ENCODE measurements around the gene CDH12. TPM values are rescaled to one million over a fixed set of nuclear protein-coding genes. Genes with fewer than 3 reads are reported as not detected.

CDH12 gene
- total RNA-seq, 2 donors from 2014 or later, result 0.90 to 1.9 TPM

DNA sequence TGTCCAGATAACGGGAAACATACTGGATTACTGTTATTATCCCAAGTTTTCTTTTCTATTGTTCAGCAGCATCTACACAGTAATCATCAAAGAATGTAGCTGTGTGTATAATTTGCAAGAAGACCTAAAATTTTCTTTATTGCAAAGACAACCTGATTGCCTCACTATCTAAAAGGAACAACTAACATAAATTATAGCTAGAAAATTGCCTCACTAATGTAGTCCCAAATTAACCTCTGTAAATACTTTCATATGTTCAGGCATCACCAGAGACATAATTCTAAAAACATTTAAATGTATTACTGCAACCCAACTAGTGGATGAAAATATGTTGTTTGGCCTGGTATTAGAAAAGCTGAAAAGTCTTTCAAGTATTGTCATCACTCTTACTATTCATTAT lies 275.4 kb downstream of the CDH12 start:
- Mint-ChIP-seq H3K9me3 (no peaks in the 10 kb centered on the region), H3K4me1 (peaks cover 11% of the 10 kb centered on the region), H3K27ac (no peak overlapping the region), H3K27me3 (ENCODE audit: insufficient read depth) (peaks cover 16% of the 10 kb centered on the region), H3K36me3 (ENCODE audit: low read depth) (no peaks in the 10 kb centered on the region), H3K4me3 (no peak overlapping the region)
- Histone ChIP-seq H3K4me1 (ENCODE audit: control insufficient read depth, insufficient read depth, low read length) (no peaks in the 10 kb centered on the region), H3K36me3 (ENCODE audit: control insufficient read depth, insufficient read depth, low read length) (no peaks in the 10 kb centered on the region), H3K27ac (ENCODE audit: low read depth, low read length) (no peak overlapping the region), H3K9me3 (ENCODE audit: control insufficient read depth, low read length) (no peaks in the 10 kb centered on the region), H3K27me3 (ENCODE audit: control insufficient read depth, insufficient read depth, low read length, poor library complexity, severe bottlenecking) (peaks cover 35% of the 10 kb centered on the region), H3K4me3 (ENCODE audit: low read length) (no peak overlapping the region), H3K9ac (ENCODE audit: extremely low read depth, low read length, poor library complexity, severe bottlenecking) (no peak overlapping the region)
- WGBS, 2 experiments (ENCODE audit: insufficient coverage in 1 of 2, insufficient read length in 1 of 2), result 91% methylated on average over 1 of the region's 1 CpG; no CpG with 5 or more reads in 1 of the 2 experiments
- no peak for DNase-seq
- no peak for TF ChIP-seq CTCF (conservative IDR thresholded peaks at IDR 0.05)

- Histone ChIP-seq H3K27ac (ENCODE audit: low read depth, low read length) (no peak overlapping the region), H3K4me1 (ENCODE audit: control insufficient read depth, insufficient read depth, low read length) (no peaks in the 10 kb centered on the region), H3K4me3 (ENCODE audit: low read length) (no peak overlapping the region), H3K9ac (ENCODE audit: extremely low read depth, low read length, poor library complexity, severe bottlenecking) (no peak overlapping the region), H3K9me3 (ENCODE audit: control insufficient read depth, low read length) (no peaks in the 10 kb centered on the region), H3K27me3 (ENCODE audit: control insufficient read depth, insufficient read depth, low read length, poor library complexity, severe bottlenecking) (peaks cover 35% of the 10 kb centered on the region), H3K36me3 (ENCODE audit: control insufficient read depth, insufficient read depth, low read length) (no peaks in the 10 kb centered on the region)
- Mint-ChIP-seq H3K4me1 (peaks cover 11% of the 10 kb centered on the region), H3K9me3 (no peaks in the 10 kb centered on the region), H3K36me3 (ENCODE audit: low read depth) (no peaks in the 10 kb centered on the region), H3K27me3 (ENCODE audit: insufficient read depth) (peaks cover 16% of the 10 kb centered on the region), H3K4me3 (no peak overlapping the region), H3K27ac (no peak overlapping the region)
- no peak for TF ChIP-seq CTCF (conservative IDR thresholded peaks at IDR 0.05)
- DNase-seq, result no peak
- WGBS, 2 experiments (ENCODE audit: insufficient coverage in 1 of 2, insufficient read length in 1 of 2), result 90 to 93% methylated on average over 2 to 4 of the region's 5 CpGs
These were observed 276.1 kb downstream of the CDH12 start for GRCh38 chr5:22577006-22577405.

GRCh38 chr5:22572941-22573340 lies 280.2 kb downstream of the CDH12 start:
- Mint-ChIP-seq H3K4me1 (peaks cover 6% of the 10 kb centered on the region), H3K4me3 (no peak overlapping the region), H3K27ac (no peak overlapping the region), H3K27me3 (ENCODE audit: insufficient read depth) (peaks cover 8% of the 10 kb centered on the region), H3K9me3 (no peaks in the 10 kb centered on the region), H3K36me3 (ENCODE audit: low read depth) (no peaks in the 10 kb centered on the region)
- Histone ChIP-seq H3K4me1 (ENCODE audit: control insufficient read depth, insufficient read depth, low read length) (no peaks in the 10 kb centered on the region), H3K27me3 (ENCODE audit: control insufficient read depth, insufficient read depth, low read length, poor library complexity, severe bottlenecking) (peaks cover 17% of the 10 kb centered on the region), H3K36me3 (ENCODE audit: control insufficient read depth, insufficient read depth, low read length) (no peaks in the 10 kb centered on the region), H3K4me3 (ENCODE audit: low read length) (no peak overlapping the region), H3K9me3 (ENCODE audit: control insufficient read depth, low read length) (no peaks in the 10 kb centered on the region), H3K9ac (ENCODE audit: extremely low read depth, low read length, poor library complexity, severe bottlenecking) (no peak overlapping the region), H3K27ac (ENCODE audit: low read depth, low read length) (no peak overlapping the region)
- no peak for TF ChIP-seq CTCF (conservative IDR thresholded peaks at IDR 0.05)
- no peak for DNase-seq

Data from endodermal cell (in vitro differentiated cells).